GM21528 (cell line): Measurements from ENCODE around the gene RS1.

Source experiments
- ATAC-seq: cut with Tn5 transposase; IDR thresholded peaks from one replicate; pipeline ENCODE4 v1.9.1; 2021; ENCODE audit warnings: mild to moderate bottlenecking, moderate library complexity; ENCODE audit not compliant: unreplicated experiment, low FRiP score

The RS1 gene

DNA sequence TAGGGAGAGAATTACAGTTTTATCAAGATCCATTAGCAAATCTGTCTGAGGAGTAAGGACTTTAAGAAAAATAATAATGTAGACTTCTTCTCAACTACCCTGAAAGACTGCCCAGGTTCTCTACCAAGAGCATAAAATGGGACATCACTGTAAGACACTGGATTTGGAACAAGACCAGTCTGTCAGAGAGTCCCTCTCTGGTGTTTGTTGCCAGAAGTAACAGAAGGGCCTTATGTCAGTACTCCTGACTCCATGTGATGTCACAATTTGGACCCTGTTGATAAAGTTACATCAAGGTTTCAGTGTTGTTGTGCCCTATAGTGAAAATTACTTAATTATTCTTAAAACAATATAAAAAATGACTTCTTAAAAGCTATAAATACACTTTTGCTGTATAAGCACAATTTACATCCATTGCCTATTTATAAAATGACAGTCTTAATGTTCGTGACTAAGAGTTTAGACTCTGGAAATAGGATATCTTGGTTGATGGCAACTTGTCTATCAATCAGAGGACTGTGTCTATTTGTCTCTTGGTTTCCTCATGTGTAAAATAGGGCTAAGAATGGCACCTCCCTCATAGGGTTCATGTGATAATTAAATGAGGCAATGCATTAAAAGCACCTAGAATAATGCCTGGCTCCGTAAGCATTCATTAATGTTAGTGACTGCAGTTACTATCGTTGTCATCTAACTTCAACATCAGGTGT, 57.8 kb downstream of the RS1 start:
- no peak for ATAC-seq

DNA sequence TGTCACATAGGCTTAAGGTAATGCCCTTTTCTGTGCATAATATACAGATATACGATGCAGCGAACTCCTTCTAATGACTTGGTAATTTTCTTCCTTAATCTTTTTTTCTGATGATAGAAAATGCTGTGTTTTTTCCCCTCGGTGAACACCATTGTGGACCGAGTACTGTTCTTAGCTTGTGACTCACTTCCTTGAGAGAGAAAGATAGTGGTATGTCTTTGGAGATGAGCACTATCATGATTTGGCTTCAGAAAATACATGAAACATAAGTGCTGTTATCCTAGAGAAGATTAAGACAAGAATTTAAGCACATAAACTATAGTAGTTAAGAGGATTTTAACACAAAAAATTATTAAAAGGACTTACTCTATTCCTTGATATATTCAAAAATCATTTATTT, 63.9 kb downstream of the RS1 start:
- ATAC-seq: no peak

DNA sequence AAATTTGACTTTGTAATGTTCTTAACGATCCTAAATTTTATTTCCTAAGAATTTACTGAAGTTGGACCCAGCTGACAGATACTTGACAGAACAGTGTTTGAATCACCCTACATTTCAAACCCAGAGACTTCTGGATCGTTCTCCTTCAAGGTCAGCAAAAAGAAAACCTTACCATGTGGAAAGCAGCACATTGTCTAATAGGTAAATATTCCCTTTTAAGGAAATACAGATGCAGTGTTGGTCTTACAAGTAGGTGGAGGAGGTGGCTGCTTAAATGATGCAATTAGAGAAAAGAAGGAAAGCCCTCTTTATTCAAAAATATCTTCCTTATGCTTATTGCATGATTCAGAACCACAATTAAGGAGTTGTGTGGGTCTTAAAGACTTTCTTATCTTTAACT, 73.5 kb downstream of the RS1 start:
- no peak for ATAC-seq

DNA sequence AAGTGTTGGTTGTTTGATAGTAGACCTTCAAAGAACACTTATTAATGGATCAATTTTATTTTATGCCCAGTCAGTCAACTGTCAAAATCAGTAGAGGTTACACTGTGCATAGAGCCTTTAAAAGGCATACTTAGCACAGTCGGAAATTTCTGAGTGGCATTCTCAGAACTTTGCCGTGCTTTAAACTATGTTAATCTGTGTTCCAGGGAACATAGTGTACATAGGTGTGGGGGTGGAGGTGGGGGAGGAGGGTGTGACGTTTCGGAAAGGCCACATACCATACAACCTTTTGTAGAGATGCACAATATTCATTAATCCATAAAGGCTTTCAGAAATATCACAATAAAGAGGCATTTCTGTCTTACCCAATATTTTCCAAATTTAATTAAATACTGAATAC, 75.8 kb downstream of the RS1 start:
- ATAC-seq: no peak

- no peak for ATAC-seq
These were observed 77.8 kb downstream of the RS1 start for GRCh38 chrX:18594079-18594478.

- no peak for ATAC-seq
These were observed 80.1 kb downstream of the RS1 start for GRCh38 chrX:18591834-18592233.
